GM19452 (cell line): ENCODE results near the gene CDK16.

Experiments used
- ATAC-seq: cut with Tn5 transposase; IDR thresholded peaks from one replicate; pipeline ENCODE4 v1.9.1; 2021; ENCODE audit not compliant: unreplicated experiment

Gene CDK16

DNA sequence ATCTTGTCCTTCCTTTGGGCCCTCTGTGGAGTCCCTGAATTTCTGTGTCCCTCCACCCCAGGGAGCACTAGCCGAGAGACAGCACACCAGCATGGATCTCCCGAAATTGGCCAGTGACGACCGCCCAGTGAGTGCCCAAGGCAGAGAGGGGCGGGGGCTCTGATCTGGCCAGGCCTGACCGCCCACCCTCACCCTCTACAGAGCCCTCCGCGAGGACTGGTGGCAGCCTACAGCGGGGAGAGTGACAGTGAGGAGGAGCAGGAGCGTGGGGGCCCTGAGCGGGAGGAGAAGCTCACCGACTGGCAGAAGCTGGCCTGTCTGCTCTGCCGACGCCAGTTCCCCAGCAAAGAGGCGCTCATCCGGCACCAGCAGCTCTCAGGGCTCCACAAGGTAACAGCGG is 33.2 kb upstream of the CDK16 start:
- ATAC-seq, result no peak

DNA sequence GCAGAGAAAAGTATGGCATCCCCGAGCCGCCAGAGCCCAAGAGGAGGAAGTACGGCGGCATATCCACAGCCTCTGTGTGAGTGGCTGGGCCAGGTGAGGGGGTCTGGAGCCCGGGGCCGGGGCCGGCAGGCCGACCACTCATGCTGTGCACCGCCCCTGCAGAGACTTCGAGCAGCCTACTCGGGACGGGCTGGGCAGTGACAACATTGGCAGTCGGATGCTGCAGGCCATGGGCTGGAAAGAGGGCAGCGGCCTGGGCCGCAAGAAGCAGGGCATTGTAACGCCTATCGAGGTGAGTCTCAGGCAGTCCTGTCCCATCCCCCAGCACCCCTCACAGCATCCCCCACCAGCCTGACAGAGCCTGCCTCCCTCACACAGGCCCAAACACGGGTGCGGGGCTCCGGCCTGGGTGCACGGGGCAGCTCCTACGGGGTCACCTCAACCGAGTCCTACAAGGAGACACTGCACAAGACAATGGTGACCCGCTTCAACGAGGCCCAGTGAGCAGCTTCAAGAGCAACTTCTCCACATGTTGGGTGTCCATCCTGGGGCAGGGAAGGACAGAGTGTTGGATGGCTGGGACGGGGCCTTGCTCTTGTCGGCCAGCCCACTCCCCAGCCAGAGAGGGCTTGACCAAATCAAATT is 32.3 kb upstream of the CDK16 start:
- no peak for ATAC-seq

DNA sequence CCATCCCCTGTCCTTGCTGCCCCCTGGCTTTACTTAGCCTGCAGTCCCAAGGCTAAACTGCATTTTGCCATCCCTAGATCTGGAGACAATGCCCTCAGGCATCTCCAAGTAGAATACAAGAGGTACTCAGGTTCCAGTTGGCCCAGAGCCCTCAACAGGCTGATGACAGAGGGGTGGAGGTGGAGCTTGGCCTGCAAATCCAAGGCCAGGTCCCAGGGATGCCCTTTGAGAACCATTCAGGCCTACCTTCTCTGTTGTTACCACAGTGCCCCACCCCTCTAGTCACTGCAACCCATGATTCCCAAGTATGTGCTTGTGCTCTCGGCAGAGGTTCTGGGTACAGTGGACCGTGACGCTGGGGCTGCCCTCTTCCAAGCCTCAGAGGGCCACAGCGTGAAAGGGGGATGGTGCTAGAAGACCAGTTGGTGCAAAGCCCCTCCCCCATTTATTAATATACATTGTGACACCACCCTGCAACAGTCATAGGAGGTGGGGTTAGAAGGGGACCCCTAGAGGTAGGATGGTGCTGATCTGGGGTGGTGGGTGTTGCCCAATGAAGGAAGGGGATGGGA is 31.3 kb upstream of the CDK16 start:
- ATAC-seq, result no peak

DNA sequence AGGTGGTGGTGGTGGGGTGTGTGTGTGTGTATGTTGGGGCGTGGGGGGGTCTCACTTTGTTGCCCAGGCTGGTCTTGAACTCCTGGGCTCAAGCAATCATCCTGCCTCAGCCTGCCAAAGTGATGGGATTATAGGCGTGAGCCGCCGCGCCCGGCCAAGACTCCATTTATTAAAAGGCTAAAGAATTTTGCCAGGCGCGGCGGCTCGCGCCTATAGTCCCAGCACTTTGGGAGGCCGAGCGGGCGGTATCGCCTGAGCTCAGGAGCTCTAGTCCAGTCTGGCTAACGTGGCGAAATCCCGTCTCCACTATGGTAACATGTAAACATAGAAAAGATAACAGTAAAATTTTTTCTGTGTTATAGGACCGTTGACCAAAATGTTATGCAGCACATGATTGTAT is 28.6 kb upstream of the CDK16 start:
- ATAC-seq, result no peak

DNA sequence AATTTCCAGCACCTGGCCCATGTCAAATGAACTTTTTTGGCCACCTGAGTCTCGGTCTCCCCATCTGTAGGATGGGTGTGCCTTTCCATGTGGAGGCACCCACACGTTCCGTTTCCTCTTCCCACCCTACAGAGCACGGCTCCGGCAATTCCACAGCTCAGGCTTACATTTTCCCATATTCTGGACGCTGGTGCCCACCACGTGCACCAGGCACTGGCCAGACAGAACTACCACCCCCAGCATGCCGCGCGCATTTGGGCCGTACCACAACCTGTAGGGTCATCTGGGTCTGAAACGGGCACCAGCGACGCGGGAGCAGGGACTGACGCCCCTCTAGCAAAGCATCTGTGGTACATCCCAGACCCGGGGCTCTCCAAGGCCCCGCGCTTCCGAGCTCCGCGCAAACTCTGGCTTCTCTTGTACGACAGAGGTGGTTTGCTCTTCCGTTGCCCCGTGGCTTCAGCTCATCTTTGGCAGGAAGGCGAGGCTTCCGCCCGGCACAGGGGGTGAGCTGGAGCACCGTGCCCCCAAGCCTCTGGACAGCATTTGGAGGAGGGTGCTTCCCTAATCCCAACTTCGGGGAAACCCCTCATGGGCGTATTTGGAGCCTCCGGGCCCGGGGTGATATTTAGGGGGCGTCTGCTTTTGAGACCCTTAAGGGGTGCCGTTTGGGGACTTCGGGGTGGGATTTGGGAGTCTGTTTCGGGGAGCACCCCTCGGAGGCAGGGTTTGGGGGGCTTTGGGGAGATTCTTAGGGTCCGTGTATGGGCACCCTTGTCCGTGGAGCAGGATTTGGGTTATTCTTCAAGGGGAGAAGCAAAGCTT is 27.8 kb upstream of the CDK16 start:
- peak; percentile 61 for ATAC-seq

DNA sequence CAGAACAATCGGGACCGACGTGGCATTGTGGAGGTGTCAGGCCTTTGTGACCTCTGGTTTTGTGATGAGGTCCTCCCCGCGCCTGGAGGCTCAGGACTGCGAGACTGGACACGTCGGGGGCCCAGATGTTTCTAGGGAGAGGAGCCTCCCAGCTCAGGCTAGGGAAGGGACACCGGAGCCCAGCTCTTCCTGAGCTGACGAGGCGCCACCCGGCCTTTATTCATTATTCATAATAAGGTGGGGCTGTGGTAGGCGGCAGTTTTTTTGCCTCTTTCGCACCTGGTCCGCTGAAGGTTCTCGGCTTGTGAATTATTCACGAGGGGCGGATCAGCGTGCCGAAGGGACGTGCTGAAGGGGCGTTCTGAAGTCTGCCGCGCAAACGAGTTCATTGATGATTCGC is 27.1 kb upstream of the CDK16 start:
- ATAC-seq, result no peak

DNA sequence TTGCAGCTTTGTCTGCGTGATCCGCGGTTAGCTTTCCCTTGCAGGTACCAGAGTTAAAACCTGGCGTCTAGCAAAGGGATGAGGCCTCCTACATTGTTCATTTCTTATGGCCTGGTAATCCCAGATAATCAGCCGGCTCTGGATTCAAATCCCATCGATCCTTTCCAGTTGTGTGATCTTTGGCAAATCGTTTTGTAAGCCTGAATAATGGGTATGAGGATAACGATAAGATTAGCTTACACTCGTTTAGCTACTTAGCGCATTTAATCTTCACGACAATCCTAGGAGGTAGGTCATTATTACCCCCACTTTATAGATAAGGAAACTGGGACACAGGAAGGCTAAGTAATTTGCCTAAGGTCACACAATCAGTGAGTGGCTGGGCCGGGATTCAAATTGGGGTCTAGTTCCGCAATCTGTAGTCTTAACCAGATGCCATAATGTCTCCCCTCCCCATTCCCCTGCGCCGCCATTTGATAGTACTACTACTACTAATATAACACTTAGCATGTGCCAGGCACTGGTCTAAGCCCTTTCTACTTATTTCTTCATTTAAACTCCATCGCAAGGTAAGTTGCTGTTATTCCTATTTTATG is 26.6 kb upstream of the CDK16 start:
- ATAC-seq, result no peak

DNA sequence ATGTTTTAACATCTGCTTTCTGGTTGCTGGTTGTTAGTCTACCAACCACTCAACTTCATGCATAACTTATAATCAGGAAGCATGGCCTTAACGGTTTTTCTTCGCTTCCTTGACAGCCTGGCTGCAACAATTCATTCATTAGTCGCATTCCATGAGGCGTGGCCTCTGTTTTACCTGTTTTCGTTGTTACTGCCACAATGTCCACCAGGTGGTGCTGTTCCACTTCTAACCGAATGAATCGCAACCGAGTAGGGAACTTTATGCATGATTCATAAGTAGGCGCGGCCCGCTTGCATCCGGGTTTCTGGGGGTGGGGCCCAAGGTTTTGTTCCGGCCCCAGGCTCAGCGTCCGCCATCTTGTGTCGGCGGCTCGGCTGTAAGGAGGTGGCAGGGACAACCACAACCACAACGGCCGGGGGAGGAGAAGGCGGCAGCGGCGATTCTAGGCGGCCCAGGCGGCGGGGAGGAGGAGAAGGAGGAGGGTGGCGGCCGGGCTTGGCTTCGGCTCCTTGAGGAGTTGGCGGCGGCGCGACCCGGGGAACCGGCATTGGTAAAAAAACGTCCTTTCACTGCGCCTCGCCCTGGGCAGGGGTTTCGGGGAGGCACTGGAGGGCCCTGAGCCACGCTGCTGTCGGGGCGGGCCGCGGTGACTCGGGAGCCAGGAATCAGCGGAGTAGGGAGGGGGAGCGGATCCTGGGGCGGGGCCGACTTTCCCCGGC is 24.8 kb upstream of the CDK16 start, which contains the start of gene UBA1:
Gene UBA1 (plus strand): TSS at position 355 of the 719 bp plus-strand sequence. CDS start 4,974 bp downstream, outside the sequence.
- ATAC-seq, result peak; percentile 61

DNA sequence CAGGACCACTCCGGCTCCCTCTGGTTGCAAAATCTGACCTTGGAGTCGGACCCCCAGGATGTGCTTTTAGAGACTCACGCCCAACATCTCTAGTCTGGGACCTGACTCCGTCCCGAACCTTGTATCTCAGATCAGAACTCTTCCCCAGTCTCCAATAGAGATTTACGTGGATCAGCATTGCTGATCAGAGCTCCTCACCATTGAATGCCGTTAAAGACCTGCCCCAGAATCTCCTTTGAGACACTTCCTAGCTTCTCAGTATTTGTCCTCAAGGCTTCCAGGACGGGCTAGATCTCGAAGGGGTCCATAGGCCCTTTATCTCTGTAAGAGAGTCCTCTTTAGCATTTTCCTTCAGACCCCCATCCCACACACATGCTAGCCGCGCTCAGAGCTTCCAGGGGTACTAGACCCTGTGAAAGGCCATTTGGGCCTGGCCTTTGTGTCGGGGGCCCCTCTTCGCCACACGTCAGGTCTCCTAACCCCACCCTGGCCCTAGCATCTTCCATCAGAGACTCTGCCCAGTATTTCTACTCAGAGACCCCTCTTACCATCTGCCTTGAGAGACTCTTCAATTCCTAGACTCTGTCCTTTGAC is 24.2 kb upstream of the CDK16 start:
- no peak for ATAC-seq

DNA sequence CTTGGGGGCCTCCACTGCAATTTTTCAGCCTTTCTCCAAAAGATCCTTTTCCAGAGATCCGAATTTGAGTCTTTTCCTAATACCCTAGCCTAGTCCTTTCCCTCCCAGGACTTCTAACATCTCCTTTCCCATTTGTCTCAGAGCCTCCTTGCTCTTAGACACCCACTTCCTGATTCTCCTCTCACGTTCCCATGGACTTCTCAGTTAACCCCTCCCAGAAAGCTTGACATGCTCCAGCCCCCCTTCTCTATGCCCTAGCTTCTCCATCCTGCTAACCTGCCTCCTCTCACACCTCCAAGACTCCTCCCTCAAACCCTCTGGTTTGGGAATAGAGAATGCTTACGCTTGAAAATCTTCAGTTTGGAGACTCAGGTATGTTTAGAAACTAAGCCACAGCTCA is 22.4 kb upstream of the CDK16 start:
- no peak for ATAC-seq

DNA sequence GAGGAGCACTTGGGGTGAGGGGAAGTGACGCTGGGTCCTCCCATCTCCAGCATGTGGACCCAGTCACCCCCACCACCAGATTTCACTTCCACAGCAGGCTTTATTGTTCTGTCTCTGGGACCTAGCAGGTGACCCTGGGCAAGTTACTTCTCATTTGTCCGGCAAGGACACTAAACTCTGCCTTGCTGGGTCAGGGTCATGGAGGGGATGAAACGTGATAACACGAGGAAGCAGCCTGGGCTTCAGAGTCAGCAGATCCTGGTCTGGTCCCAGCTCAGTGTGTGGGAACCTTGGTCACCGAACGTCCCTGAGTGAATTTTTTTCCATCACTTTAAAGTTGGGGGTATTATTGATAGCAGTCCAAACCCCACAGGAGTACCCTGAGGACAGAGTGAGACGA is 21.0 kb upstream of the CDK16 start:
- ATAC-seq, result no peak

DNA sequence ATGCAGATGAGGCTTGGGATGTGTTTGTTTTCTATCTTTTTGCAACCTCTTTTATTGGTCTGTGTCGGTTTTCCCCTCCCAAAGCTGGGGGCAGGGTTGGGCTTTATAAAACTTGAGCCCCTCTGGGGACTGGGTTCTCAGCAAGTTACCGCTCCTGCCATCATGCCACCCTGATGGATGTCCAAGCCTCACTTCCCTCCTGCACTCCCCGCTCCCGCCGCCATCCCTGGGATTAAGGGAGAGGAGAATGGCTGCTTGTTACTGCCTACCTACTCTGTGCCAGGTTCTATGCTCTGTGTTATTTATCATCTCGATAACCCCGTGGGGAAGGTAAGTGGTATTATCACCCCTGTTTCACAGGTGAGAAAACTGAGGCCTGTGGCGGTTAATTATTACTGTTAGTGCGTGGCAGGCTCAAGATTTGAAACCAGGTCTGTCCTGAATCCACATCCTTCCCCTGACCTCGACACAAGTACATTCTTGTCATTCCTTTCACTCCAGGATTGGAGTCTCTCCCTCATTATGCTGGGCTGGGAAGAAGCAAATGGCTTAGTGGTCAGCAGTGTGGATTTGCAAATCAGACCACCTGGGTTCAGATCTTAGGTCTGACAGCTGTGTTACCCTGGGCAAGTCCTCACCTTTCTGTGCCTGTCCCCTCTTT is 20.3 kb upstream of the CDK16 start:
- ATAC-seq, result no peak

DNA sequence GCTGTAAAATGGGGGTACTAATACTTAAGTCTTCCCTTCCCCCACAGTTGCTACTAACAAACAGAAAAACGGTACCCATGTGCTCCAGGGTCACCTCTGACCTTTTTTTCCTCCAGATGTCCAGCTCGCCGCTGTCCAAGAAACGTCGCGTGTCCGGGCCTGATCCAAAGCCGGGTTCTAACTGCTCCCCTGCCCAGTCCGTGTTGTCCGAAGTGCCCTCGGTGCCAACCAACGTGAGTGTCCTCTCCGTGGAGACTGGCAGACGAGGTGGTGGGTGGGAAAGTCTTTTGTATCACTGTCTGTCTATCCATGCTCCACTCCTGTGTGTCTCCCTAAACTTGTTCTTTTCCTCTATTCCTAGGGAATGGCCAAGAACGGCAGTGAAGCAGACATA is 19.8 kb upstream of the CDK16 start:
- ATAC-seq, result no peak

DNA sequence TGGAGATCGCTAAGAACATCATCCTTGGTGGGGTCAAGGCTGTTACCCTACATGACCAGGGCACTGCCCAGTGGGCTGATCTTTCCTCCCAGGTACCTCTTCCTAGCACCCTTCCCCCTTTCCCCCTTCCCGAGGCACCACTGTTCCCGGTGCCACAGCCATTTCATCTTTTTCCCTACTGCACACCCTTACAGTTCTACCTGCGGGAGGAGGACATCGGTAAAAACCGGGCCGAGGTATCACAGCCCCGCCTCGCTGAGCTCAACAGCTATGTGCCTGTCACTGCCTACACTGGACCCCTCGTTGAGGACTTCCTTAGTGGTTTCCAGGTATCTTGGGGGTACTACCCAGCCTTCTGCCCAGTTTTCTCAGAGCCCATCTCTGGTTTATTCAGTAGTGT is 19.2 kb upstream of the CDK16 start:
- ATAC-seq, result no peak

DNA sequence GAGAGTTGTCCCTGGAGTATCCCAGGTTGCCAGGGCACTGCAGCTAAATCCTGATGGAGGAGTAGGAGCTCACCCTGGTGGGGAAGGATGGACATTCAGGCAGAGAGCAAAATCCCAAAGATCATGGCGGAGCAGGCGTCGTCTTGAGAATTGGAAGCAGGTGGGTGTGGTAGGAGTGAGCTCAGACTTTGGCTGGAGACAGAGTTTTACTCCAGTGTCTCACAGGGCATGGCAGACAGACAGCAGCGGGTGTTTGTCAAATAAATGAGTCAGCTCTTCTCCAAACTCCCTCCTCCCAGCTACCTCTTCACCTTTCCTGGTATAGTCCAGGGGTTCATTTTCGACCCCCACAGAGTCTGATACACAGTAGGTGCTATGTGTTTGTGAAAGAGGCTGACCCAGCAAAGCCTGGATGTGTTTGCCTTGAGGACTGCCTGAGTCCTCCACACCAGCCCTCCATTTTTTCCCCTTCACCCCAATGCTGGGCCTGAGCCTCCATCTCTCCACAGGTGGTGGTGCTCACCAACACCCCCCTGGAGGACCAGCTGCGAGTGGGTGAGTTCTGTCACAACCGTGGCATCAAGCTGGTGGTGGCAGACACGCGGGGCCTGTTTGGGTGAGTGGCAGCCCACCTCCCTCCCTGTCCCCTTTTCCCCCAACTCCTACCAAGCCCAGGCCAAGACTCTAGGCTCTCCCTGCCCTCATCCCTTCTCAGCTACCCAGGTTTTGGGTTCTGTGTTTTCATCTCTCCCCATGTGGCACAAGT is 17.9 kb upstream of the CDK16 start:
- ATAC-seq, result no peak

DNA sequence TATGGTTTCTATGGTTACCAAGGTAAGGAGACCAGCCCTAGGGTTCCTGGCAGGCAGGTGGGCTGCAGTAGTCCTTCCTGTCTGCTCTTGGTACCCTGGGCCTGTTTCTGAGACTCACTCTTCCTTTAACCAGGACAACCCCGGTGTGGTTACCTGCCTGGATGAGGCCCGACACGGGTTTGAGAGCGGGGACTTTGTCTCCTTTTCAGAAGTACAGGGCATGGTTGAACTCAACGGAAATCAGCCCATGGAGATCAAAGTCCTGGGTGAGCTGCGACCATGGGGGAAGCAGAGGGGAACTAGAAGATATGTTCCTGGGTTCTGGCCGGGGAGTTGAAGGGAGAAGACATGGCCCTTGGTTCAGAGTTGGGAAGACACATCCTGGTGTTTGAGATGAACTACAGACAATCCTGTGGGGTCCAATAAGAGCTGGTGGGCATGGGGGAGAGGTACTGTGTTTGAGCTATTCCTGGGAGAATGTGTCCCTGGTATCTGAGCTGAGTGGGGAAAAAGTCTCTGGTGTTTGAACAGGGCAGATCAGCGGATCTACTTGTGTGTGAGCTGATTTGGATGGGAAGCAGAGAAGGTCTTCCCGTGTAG is 17.0 kb upstream of the CDK16 start:
- ATAC-seq, result no peak

DNA sequence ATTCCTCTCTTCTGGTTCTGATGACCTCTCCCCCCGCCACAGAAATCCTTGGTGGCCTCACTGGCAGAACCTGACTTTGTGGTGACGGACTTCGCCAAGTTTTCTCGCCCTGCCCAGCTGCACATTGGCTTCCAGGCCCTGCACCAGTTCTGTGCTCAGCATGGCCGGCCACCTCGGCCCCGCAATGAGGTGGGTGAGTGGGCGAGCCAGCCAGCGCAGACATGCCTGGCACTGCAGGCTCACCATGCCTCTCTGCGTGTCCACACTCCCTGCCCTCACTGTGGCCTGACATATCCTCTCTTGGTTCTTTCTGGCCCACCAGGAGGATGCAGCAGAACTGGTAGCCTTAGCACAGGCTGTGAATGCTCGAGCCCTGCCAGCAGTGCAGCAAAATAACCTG is 16.2 kb upstream of the CDK16 start:
- no peak for ATAC-seq

DNA sequence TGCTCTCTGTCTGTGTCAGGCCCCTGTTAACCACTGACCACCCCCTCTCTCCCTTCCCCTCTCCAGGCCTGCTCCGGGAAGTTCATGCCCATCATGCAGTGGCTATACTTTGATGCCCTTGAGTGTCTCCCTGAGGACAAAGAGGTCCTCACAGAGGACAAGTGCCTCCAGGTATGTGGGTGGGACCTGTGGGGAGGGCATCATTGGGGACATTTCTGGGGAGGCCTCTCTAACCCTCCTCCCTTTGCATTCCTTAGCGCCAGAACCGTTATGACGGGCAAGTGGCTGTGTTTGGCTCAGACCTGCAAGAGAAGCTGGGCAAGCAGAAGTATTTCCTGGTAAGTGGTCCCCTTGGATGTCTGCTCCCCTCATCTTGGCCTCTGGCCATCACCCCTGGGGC is 15.6 kb upstream of the CDK16 start:
- ATAC-seq, result no peak

DNA sequence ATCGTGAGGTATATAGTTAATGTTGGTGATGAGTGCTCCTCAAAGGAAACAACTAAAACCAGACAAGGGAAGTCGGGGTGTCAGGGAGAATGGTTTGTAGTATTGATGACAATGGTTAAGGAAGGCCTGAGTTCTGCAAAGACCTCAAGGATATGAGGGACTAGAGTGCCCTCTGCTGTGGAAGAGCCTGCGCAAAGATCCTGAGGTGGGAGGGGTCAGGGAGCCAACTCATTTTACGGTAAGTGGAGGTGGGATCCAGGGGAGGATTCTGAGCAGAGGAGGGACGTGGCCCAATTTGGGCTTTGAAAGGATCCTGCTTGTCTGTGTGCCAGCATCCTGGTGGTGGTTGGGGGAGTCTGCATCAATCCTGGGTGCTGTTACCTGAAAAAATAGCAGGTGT is 13.5 kb upstream of the CDK16 start:
- ATAC-seq, result no peak
